Bronchial epithelial cell (primary cell): ENCODE measurements around the gene THBS2. TPM values are rescaled to one million over a fixed set of nuclear protein-coding genes. Genes with fewer than 3 reads are reported as not detected.
"Not testable (repeated sequence)": the region's sequence is repeated elsewhere in the genome, so short reads cannot be mapped to it uniquely, and the experiment has no call there.

ENCODE experiments used
- DNase-seq: peaks from one replicate; pipeline ENCODE4 v3.0.0-alpha.2; 2010; ENCODE audit warnings: low read depth
- FAIRE-seq: peaks from 2 replicates; lab custom pipeline; 2011; peaks lifted over from hg19 to GRCh38; lab: Jason Lieb, UNC
- H3K27me3 ChIP-seq: 2 replicates; pipeline ENCODE4 v1.5.1; 2011; ENCODE audit warnings: low read length; ENCODE audit not compliant: control insufficient read depth, insufficient read depth
- H3K36me3 ChIP-seq: 2 replicates; pipeline ENCODE4 v1.5.1; 2011; ENCODE audit warnings: low read length; ENCODE audit not compliant: control insufficient read depth, insufficient read depth
- H3K4me3 ChIP-seq: 2 replicates; pipeline ENCODE4 v1.5.1; 2011; ENCODE audit warnings: mild to moderate bottlenecking, low read depth, low read length, control low read depth
- CTCF ChIP-seq: IDR thresholded peaks from 2 replicates; pipeline ENCODE4 v1.5.1; 2011; ENCODE audit warnings: mild to moderate bottlenecking, moderate library complexity, low read length, control low read depth, inconsistent platforms; ENCODE audit not compliant: insufficient read depth, severe bottlenecking
- total RNA-seq: library from RNA; depleted of rRNA; stranded (reverse); fragments of >200 nt; gene quantifications from 2 replicates; pipeline ENCODE4 v1.2.1, GENCODE V29; 2014

The THBS2 gene
- total RNA-seq, 1 donor from 2014 or later = 8.7 TPM

- FAIRE-seq (no peak), DNase-seq (no peak)
- no peak overlapping the region for H3K4me3 ChIP-seq
- no peak for TF ChIP-seq CTCF
- H3K27me3 ChIP-seq = no peaks in the 10 kb centered on the region
- no peaks in the 10 kb centered on the region for H3K36me3 ChIP-seq
Observed at GRCh38 chr6:169200893-169201514, 52.6 kb downstream of the THBS2 start.

- no peak for TF ChIP-seq CTCF
- no peaks in the 10 kb centered on the region for H3K27me3 ChIP-seq
- FAIRE-seq = no peak
- no peak overlapping the region for H3K4me3 ChIP-seq
- no peak for DNase-seq
- no peaks in the 10 kb centered on the region for H3K36me3 ChIP-seq
Observed at GRCh38 chr6:169199625-169200335, 53.9 kb downstream of the THBS2 start.

- FAIRE-seq = no peak
Observed at GRCh38 chr6:169198885-169199284, 54.8 kb downstream of the THBS2 start.

GRCh38 chr6:169197929-169198328 lies 55.7 kb downstream of the THBS2 start:
- FAIRE-seq, H3K36me3 ChIP-seq, H3K27me3 ChIP-seq, H3K4me3 ChIP-seq, DNase-seq: not testable (repeated sequence)

More at GRCh38 chr6:169198885-169199284, 54.8 kb downstream of the THBS2 start:
- Histone ChIP-seq H3K36me3 (no peaks in the 10 kb centered on the region), H3K4me3 (no peak overlapping the region), H3K27me3 (no peaks in the 10 kb centered on the region)
- TF ChIP-seq CTCF = no peak
- no peak for DNase-seq

GRCh38 chr6:169196279-169196678 lies 57.4 kb downstream of the THBS2 start:
- not testable (repeated sequence) for DNase-seq, FAIRE-seq

GRCh38 chr6:169194737-169195136 lies 58.9 kb downstream of the THBS2 start:
- no peaks in the 10 kb centered on the region for H3K27me3 ChIP-seq
- FAIRE-seq (no peak), DNase-seq (no peak)
- TF ChIP-seq CTCF = no peak
- no peak overlapping the region for H3K4me3 ChIP-seq
- H3K36me3 ChIP-seq = no peaks in the 10 kb centered on the region

More at GRCh38 chr6:169196279-169196678, 57.4 kb downstream of the THBS2 start:
- not testable (repeated sequence) for H3K27me3 ChIP-seq, H3K36me3 ChIP-seq, H3K4me3 ChIP-seq
